Measurements from ENCODE around the gene ACSL1.

DNA sequence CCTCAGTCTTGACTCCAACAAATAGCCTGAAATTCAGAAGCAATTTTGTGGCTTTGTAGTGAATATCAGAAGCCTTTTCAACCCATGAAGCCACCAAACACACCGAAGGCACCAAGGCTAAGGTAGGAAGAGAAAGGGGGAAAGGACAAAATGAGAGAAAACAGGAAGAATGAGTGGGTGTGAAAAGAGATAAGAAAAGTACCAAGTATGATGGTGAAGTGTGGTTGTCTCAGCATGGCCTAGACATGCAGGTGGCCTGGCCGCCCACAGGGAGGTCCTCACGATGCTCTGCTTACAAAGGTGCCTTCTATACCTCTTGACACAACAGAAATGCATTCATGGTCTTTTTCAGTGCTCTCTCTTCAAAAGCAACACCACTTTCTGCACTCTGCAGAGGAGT lies 34.9 kb downstream of the ACSL1 start:
- TF ChIP-seq GATA3 (IDR thresholded peaks at IDR 0.05; ENCODE audit: low read depth, low read length) (no peak), GATA2 (IDR thresholded peaks at IDR 0.05; ENCODE audit: low read depth, low read length) (no peak)
